ENCODE results near the gene ZFX.

Gene ZFX

GRCh38 chrX:24216037-24216436 is 66.5 kb downstream of the ZFX start:
- TF ChIP-seq SIN3A (IDR thresholded peaks at IDR 0.05; ENCODE audit: borderline replicate concordance, insufficient read depth, low read length) (no peak), FOXP2 (optimal IDR thresholded peaks at IDR 0.05; ENCODE audit: borderline replicate concordance, extremely low read depth, extremely low read length, insufficient read depth) (no peak), TAF1 (IDR thresholded peaks at IDR 0.05; ENCODE audit: borderline replicate concordance, insufficient read depth, low read length) (no peak), POLR2AphosphoS5 (IDR thresholded peaks at IDR 0.05; ENCODE audit: low read depth, low read length) (no peak)
- TF ChIP-seq, protein P1, sequence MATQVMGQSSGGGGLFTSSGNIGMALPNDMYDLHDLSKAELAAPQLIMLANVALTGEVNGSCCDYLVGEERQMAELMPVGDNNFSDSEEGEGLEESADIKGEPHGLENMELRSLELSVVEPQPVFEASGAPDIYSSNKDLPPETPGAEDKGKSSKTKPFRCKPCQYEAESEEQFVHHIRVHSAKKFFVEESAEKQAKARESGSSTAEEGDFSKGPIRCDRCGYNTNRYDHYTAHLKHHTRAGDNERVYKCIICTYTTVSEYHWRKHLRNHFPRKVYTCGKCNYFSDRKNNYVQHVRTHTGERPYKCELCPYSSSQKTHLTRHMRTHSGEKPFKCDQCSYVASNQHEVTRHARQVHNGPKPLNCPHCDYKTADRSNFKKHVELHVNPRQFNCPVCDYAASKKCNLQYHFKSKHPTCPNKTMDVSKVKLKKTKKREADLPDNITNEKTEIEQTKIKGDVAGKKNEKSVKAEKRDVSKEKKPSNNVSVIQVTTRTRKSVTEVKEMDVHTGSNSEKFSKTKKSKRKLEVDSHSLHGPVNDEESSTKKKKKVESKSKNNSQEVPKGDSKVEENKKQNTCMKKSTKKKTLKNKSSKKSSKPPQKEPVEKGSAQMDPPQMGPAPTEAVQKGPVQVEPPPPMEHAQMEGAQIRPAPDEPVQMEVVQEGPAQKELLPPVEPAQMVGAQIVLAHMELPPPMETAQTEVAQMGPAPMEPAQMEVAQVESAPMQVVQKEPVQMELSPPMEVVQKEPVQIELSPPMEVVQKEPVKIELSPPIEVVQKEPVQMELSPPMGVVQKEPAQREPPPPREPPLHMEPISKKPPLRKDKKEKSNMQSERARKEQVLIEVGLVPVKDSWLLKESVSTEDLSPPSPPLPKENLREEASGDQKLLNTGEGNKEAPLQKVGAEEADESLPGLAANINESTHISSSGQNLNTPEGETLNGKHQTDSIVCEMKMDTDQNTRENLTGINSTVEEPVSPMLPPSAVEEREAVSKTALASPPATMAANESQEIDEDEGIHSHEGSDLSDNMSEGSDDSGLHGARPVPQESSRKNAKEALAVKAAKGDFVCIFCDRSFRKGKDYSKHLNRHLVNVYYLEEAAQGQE (IDR thresholded peaks at IDR 0.05; ENCODE audit: insufficient read depth in 1 of 2, low read depth in 2 of 2, low read length in 2 of 2): no peak

DNA sequence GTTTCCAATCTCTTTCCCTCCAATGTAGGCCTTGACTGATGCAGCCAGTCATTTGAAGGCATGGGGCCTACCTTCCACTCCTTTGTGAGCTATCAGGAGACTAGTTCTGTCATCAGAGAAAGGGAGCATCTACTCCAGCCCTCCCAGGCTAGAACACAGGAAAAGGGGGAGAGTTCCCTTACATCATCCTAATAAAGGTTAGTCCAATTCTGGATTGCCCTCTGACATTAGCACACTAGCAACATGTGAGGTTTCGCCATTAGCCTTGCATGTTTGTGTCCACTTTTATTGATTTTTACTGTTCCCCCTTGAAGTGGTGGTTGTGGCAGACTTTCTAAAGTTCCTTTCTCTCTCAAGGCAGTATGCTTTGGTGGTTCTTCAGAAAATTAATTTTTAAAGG is 67.3 kb downstream of the ZFX start:
- no peak for TF ChIP-seq FOXP2 (optimal IDR thresholded peaks at IDR 0.05; ENCODE audit: borderline replicate concordance, extremely low read depth, extremely low read length, insufficient read depth)
- TF ChIP-seq POLR2AphosphoS5 (IDR thresholded peaks at IDR 0.05; ENCODE audit: low read depth, low read length): no peak
- TF ChIP-seq SIN3A (IDR thresholded peaks at IDR 0.05; ENCODE audit: borderline replicate concordance, insufficient read depth, low read length): no peak
- no peak for TF ChIP-seq TAF1 (IDR thresholded peaks at IDR 0.05; ENCODE audit: borderline replicate concordance, insufficient read depth, low read length)
- TF ChIP-seq, protein P1 (IDR thresholded peaks at IDR 0.05; ENCODE audit: insufficient read depth in 1 of 2, low read depth in 2 of 2, low read length in 2 of 2): no peak

GRCh38 chrX:24219320-24219719 is 69.8 kb downstream of the ZFX start:
- TF ChIP-seq, protein P1 (IDR thresholded peaks at IDR 0.05; ENCODE audit: insufficient read depth in 1 of 2, low read depth in 2 of 2, low read length in 2 of 2): no peak
- TF ChIP-seq POLR2AphosphoS5 (IDR thresholded peaks at IDR 0.05; ENCODE audit: low read depth, low read length) (no peak), SIN3A (IDR thresholded peaks at IDR 0.05; ENCODE audit: borderline replicate concordance, insufficient read depth, low read length) (no peak)

- no peak for TF ChIP-seq TAF1 (IDR thresholded peaks at IDR 0.05; ENCODE audit: borderline replicate concordance, insufficient read depth, low read length)
- TF ChIP-seq POLR2AphosphoS5 (IDR thresholded peaks at IDR 0.05; ENCODE audit: low read depth, low read length): no peak
- TF ChIP-seq SIN3A (IDR thresholded peaks at IDR 0.05; ENCODE audit: borderline replicate concordance, insufficient read depth, low read length): no peak
- no peak for TF ChIP-seq FOXP2 (optimal IDR thresholded peaks at IDR 0.05; ENCODE audit: borderline replicate concordance, extremely low read depth, extremely low read length, insufficient read depth)
- TF ChIP-seq, protein P1 (IDR thresholded peaks at IDR 0.05; ENCODE audit: insufficient read depth in 1 of 2, low read depth in 2 of 2, low read length in 2 of 2): no peak
Observed at GRCh38 chrX:24221872-24222271, 72.3 kb downstream of the ZFX start.

DNA sequence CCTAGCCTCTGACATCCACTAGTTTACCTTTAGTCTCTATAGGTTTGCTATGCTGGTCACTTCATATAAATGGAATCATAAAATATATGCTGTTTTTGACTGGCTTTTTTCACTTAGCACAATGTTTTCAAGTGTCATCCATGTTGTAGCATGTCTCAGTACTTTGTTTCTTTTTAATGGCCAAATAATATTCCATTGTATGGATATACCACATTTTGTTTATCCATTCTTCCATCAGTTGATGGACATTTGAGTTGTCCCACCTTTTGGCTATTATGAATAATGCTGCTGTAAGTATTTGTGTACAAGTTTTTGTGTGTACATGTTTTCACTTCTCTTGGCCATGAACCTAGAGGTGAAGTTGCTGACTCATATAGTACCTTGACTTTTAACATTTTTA is 75.7 kb downstream of the ZFX start:
- TF ChIP-seq, protein P1 (IDR thresholded peaks at IDR 0.05; ENCODE audit: insufficient read depth in 1 of 2, low read depth in 2 of 2, low read length in 2 of 2): no peak
- TF ChIP-seq FOXP2 (optimal IDR thresholded peaks at IDR 0.05; ENCODE audit: borderline replicate concordance, extremely low read depth, extremely low read length, insufficient read depth): no peak
- TF ChIP-seq TAF1 (IDR thresholded peaks at IDR 0.05; ENCODE audit: borderline replicate concordance, insufficient read depth, low read length): no peak
- no peak for TF ChIP-seq POLR2AphosphoS5 (IDR thresholded peaks at IDR 0.05; ENCODE audit: low read depth, low read length)
- TF ChIP-seq SIN3A (IDR thresholded peaks at IDR 0.05; ENCODE audit: borderline replicate concordance, insufficient read depth, low read length): no peak
